ENCODE results near the gene HNF1A.

- no peak for TF ChIP-seq CTCF (IDR thresholded peaks at IDR 0.05)
- TF ChIP-seq POLR2A (IDR thresholded peaks at IDR 0.05) = no peak
These were observed 34.9 kb upstream of the HNF1A start for GRCh38 chr12:120943482-120943881.

All from uterus (tissue), 2 donors.